GM19238 (cell line): ENCODE measurements around the gene TAS2R46.
"Not testable (repeated sequence)": the region's sequence is repeated elsewhere in the genome, so short reads cannot be mapped to it uniquely, and the experiment has no call there.

Source experiments
- DNase-seq: peaks from one replicate; pipeline ENCODE4 v3.0.0; 2011; ENCODE audit warnings: low spot score; ENCODE audit not compliant: insufficient read length

Gene TAS2R46

GRCh38 chr12:11062194-11062593 is at the start of gene TAS2R46:
Gene TAS2R46 (minus strand): TSS chr12:11062294. CDS start chr12:11062294, 0 bp downstream.
- DNase-seq = not testable (repeated sequence)

- DNase-seq = not testable (repeated sequence)
Measured at GRCh38 chr12:11111213-11111612, 49.1 kb upstream of the TAS2R46 start.

- no peak for DNase-seq
Measured at GRCh38 chr12:11108862-11109261, 46.8 kb upstream of the TAS2R46 start.

GRCh38 chr12:11107719-11108118 is 45.6 kb upstream of the TAS2R46 start:
- DNase-seq = no peak

- DNase-seq = no peak
Measured at GRCh38 chr12:11106288-11106687, 44.2 kb upstream of the TAS2R46 start.

- no peak for DNase-seq
Measured at GRCh38 chr12:11105546-11105945, 43.5 kb upstream of the TAS2R46 start.

GRCh38 chr12:11094910-11095309 is 32.8 kb upstream of the TAS2R46 start:
- DNase-seq = not testable (repeated sequence)

GRCh38 chr12:11092128-11092527 is 30.0 kb upstream of the TAS2R46 start, which contains the start of gene TAS2R43:
Gene TAS2R43 (minus strand): TSS chr12:11092313. CDS start chr12:11092229, 84 bp downstream.
- DNase-seq = no peak

- no peak for DNase-seq
Measured at GRCh38 chr12:11089246-11089645, 27.2 kb upstream of the TAS2R46 start.

GRCh38 chr12:11085419-11085818 is 23.3 kb upstream of the TAS2R46 start:
- peak; percentile 2 for DNase-seq

- DNase-seq = no peak
Measured at GRCh38 chr12:11081987-11082386, 19.9 kb upstream of the TAS2R46 start.

GRCh38 chr12:11078246-11078645 is 16.2 kb upstream of the TAS2R46 start:
- DNase-seq = no peak

- no peak for DNase-seq
Measured at GRCh38 chr12:11075642-11076041, 13.5 kb upstream of the TAS2R46 start.

- DNase-seq = no peak
Measured at GRCh38 chr12:11071414-11071813, 9.3 kb upstream of the TAS2R46 start.

- DNase-seq = no peak
Measured at GRCh38 chr12:11070999-11071398, 8.9 kb upstream of the TAS2R46 start.

- DNase-seq = no peak
Measured at GRCh38 chr12:11069854-11070365, 7.8 kb upstream of the TAS2R46 start.

- no peak for DNase-seq
Measured at GRCh38 chr12:11067514-11067913, 5.4 kb upstream of the TAS2R46 start.

GRCh38 chr12:11059784-11060183 is 2.3 kb downstream of the TAS2R46 start:
- DNase-seq = no peak

- DNase-seq = no peak
Measured at GRCh38 chr12:11059041-11059440, 3.1 kb downstream of the TAS2R46 start.

GRCh38 chr12:11055306-11055705 is 6.8 kb downstream of the TAS2R46 start:
- no peak for DNase-seq

GRCh38 chr12:11049806-11050531 is 12.1 kb downstream of the TAS2R46 start:
- DNase-seq = not testable (repeated sequence)

GRCh38 chr12:11041366-11041765 is 20.7 kb downstream of the TAS2R46 start:
- DNase-seq = not testable (repeated sequence)

GRCh38 chr12:11040162-11040561 is 21.9 kb downstream of the TAS2R46 start:
- no peak for DNase-seq
